ENCODE results near the gene PSMD4.

DNA sequence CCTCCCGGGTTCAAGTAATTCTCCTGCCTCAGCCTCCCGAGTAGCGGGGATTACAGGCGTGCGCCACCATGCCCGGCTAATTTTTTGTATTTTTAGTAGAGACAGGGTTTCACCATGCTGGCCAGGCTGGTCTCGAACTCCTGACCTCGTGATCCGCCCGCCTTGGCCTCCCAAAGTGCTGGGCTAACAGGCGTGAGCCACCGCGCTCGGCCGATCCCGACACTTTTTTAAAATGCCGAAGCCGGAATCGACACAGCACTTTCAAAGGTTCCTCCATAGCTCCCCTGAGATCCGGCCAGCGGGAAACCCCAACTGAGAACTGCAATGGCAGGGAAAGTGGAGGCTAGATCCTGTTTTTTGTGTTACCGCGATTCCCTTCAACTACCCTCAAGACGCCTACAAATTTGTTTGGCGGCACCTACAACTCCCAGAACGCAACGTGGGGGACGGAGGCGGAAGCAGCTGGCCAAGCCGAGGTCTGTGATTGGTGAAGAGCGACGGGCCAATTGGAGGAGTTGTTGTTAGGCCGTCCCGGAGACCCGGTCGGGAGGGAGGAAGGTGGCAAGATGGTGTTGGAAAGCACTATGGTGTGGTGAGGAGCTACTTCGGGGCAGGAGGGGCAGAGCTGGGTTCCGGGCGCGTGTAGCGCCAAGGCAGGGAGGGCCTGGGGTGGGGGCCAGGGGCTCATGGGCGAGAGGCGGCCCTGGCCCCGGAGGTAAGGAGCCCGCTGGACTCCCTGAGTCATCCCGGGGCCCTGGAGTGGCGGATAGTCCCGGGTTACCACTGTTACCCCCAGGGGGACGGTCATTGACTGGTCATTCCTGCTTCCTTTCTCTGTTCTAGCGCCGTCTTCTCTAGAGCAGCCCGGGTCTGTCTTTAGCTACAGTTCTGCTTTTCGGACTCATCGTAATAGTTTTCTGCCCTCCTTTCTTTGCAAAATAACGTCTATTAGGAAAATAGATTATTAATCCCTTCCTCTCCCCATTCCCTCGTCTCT, at the start of gene PSMD4:
- TF ChIP-seq CTCF (IDR thresholded peaks at IDR 0.05) = peak in 2 of 5 experiments; percentile 24 to 33
- peak; percentile 68 to 85 for TF ChIP-seq POLR2A (IDR thresholded peaks at IDR 0.05)
